ENCODE data around the gene CEP295NL. TPM values are rescaled to one million over a fixed set of nuclear protein-coding genes. Genes with fewer than 3 reads are reported as not detected.

Gene CEP295NL
- total and polyA plus RNA-seq, 10 donors, result 0.03 to 19.3 (median 9.0) TPM

DNA sequence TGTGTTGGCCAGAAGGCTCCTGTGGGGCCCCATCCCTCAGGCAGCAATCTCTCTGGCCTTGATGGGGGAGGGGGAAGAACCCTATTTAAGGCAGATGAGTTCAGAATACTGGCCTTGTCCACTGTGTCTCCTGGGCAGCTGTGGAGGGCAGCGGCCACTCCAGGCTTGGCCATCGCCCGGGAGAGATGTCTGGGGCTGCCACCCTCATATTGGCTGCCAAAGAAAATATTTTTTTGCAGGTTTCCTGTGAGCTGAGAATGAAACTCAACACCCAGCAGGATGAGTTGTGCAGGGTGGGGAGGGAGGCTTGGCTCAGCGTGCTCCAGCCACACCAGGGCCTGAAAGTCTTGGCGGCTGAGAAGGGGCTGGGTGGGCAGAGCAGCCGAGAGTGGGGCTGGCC, 36.6 kb upstream of the CEP295NL start:
- TF ChIP-seq POLR2A (IDR thresholded peaks at IDR 0.05) (no peak), POLR2AphosphoS5 (IDR thresholded peaks at IDR 0.05) (no peak)
- TF ChIP-seq, protein P1, sequence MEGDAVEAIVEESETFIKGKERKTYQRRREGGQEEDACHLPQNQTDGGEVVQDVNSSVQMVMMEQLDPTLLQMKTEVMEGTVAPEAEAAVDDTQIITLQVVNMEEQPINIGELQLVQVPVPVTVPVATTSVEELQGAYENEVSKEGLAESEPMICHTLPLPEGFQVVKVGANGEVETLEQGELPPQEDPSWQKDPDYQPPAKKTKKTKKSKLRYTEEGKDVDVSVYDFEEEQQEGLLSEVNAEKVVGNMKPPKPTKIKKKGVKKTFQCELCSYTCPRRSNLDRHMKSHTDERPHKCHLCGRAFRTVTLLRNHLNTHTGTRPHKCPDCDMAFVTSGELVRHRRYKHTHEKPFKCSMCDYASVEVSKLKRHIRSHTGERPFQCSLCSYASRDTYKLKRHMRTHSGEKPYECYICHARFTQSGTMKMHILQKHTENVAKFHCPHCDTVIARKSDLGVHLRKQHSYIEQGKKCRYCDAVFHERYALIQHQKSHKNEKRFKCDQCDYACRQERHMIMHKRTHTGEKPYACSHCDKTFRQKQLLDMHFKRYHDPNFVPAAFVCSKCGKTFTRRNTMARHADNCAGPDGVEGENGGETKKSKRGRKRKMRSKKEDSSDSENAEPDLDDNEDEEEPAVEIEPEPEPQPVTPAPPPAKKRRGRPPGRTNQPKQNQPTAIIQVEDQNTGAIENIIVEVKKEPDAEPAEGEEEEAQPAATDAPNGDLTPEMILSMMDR (IDR thresholded peaks at IDR 0.05 in 8 of 11, conservative IDR thresholded peaks at IDR 0.05 in 3 of 11), result no peak
- no peaks in the 10 kb centered on the region for H3K27me3 ChIP-seq (replicated peaks in 1 of 7)
- H3K4me1 ChIP-seq, result peaks cover 0 to 19% (median 6%) of the 10 kb centered on the region in 6 donors
- H3K9me3 ChIP-seq, result no peaks in the 10 kb centered on the region
- no peak for DNase-seq
- H3K4me3 ChIP-seq, result no peak overlapping the region
- H3K36me3 ChIP-seq, result no peaks in the 10 kb centered on the region
- no peak overlapping the region for H3K27ac ChIP-seq
- intact Hi-C loops (cut with DNase I; ENCODE audit: low total_unique reads), result no loop called here
- 74 to 89% (median 80%) methylated on average over 6 of the region's 6 CpGs for WGBS, 5 donors

DNA sequence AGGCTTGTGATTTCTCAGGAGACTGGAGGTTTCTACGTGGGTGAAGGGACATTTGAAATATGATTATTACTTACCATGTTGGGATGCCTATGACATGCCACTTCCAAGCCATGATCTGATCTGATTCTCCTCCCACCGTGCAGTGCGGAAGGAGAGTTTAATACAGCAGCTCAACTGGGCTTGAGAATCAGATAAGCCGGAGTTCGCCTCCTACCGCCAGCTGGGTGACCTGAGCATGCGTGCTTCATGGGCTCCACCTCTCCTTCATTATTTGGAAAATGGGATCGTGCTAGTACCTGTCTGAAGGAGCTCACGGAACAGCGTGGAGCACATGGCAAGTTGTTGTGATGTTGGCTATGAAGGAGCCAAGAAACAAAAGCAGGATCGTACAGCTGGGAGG, 34.6 kb upstream of the CEP295NL start:
- Histone ChIP-seq H3K27me3 (replicated peaks in 1 of 7) (no peaks in the 10 kb centered on the region), H3K4me3 (no peak overlapping the region), H3K4me1 (peaks cover 6 to 40% (median 24%) of the 10 kb centered on the region in 6 donors), H3K9me3 (no peaks in the 10 kb centered on the region), H3K36me3 (no peaks in the 10 kb centered on the region), H3K27ac (no peak overlapping the region)
- TF ChIP-seq POLR2A (IDR thresholded peaks at IDR 0.05) (no peak), POLR2AphosphoS5 (IDR thresholded peaks at IDR 0.05) (no peak)
- TF ChIP-seq, protein P1 (IDR thresholded peaks at IDR 0.05 in 8 of 11, conservative IDR thresholded peaks at IDR 0.05 in 3 of 11), result no peak
- WGBS, 5 donors, result 83 to 96% (median 88%) methylated on average over 10 to 11 of the region's 11 CpGs
- no peak for DNase-seq
- intact Hi-C loops (cut with DNase I; ENCODE audit: low total_unique reads), result no loop called here

DNA sequence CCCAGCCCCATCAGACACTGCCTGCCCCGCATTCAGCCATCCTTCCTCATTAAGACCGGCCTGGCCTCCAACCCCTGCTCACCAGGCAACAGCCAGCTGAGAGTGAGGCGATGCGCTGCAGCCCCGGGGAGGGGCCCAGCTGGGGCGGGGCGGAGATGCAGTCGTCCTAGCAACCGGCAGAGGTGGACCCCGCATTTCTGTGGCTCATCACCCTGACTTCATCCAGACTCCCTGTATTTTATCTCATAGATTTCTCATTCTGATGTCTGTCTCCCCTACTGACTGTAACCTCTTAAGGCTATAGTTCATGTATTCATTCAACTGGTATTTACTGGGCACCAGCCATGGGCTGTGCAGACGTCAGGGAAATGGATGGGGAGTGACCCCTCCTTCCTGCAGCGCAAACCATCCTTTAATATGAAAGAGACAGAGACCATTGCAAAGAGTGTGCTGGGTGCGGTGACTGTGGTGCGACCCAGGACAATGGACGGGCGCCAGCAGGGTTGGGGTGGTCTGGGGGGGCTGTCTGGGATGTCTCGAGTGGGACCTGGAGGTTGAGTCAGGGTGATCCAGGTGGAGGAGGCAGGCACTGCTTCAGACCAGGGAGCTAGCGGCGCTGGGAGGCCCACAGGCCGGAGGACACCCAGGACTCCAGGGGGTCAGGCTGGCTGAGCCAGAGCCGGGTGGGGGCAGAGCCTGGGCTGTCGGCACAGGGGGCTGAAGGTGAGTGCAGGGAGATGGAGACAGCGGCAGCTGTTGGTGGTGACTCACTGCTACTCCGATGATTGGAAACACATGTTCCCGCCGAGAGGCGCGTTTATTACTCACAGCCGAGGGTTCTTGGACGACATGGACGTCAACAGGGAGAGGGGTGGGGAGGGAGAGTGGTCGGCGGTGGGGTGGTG, 32.7 kb upstream of the CEP295NL start:
- no peak for DNase-seq

More for the DNA sequence above, 32.7 kb upstream of the CEP295NL start:
- Histone ChIP-seq H3K9me3 (no peaks in the 10 kb centered on the region), H3K27ac (peak overlapping the region in 7 of 8 donors; percentile 60 to 89 (median 84)), H3K4me3 (no peak overlapping the region), H3K4me1 (peaks cover 6 to 46% (median 25%) of the 10 kb centered on the region in 6 donors), H3K36me3 (no peaks in the 10 kb centered on the region), H3K27me3 (replicated peaks in 1 of 7) (no peaks in the 10 kb centered on the region)
- intact Hi-C loops (cut with DNase I; ENCODE audit: low total_unique reads), result no loop called here
- TF ChIP-seq POLR2AphosphoS5 (IDR thresholded peaks at IDR 0.05) (no peak), POLR2A (IDR thresholded peaks at IDR 0.05) (no peak)
- TF ChIP-seq, protein P1 (IDR thresholded peaks at IDR 0.05 in 8 of 11, conservative IDR thresholded peaks at IDR 0.05 in 3 of 11), result no peak
- WGBS, 5 donors, result 79 to 88% (median 81%) methylated on average over 30 to 33 of the region's 33 CpGs

All from spleen (tissue), 11 donors.